GM12878 (cell line): ENCODE results near the gene GNLY. TPM values are rescaled to one million over a fixed set of nuclear protein-coding genes. Genes with fewer than 3 reads are reported as not detected.

Experiments used
- ATAC-seq: fragments of 200-7000 bp; cut with Tn5 transposase; 3 replicates; pipeline ENCODE4 v1.9.1; 2020; ENCODE audit warnings: mild to moderate bottlenecking, moderate library complexity
- BruUV-seq: library from RNA; stranded (reverse); fragments of 400-500 nt; replicated peaks from 2 replicates; lab custom pipeline; 2021; lab: Mats Ljungman, UMichigan
- CTCF ChIA-PET: fragments of 300-600 bp; sonication (Branson Sonifier 250); formaldehyde crosslinking; extraction: SDS; loops from one replicate; lab custom pipeline; 2021; ENCODE audit warnings: inconsistent platforms; lab: Yijun Ruan, JAX
- POLR2A ChIA-PET: fragments of 350-600 bp; formaldehyde crosslinking; extraction: SDS; loops from one replicate; lab custom pipeline; 2021; ENCODE audit warnings: inconsistent platforms; lab: Charles Lee
- RAD21 ChIA-PET: fragments of 300-600 bp; sonication (Branson Sonifier 250); formaldehyde crosslinking; loops from one replicate; lab custom pipeline; 2023; ENCODE audit warnings: antibody characterized with exemption; ENCODE audit not compliant: unreplicated experiment; lab: Charles Lee
- SMC1A ChIA-PET: fragments of 300-600 bp; sonication (Branson Sonifier 250); formaldehyde crosslinking; loops from one replicate; lab custom pipeline; 2023; ENCODE audit not compliant: unreplicated experiment, uncharacterized antibody; lab: Charles Lee
- DNase-seq: peaks from one replicate; pipeline ENCODE4 v3.0.0-alpha.2; 2011; ENCODE audit warnings: low read depth, low spot score
- FAIRE-seq: peaks from 3 replicates; lab custom pipeline; 2011; peaks lifted over from hg19 to GRCh38; lab: Jason Lieb, UNC
- H2AFZ ChIP-seq: 2 replicates; pipeline ENCODE4 v1.6.0; 2011; ENCODE audit warnings: low read depth, low read length, control low read depth; ENCODE audit not compliant: control insufficient read depth
- H3K27ac ChIP-seq: 2 replicates; pipeline ENCODE4 v1.5.1; 2011; ENCODE audit warnings: control low read depth; ENCODE audit not compliant: control insufficient read depth, insufficient read depth
- H3K27me3 ChIP-seq, 2 experiments: replicated peaks in 1 of 2; 2 replicates each; pipeline versions ENCODE4 v1.6.0 to v1.6.1; 2011; ENCODE audit warnings: low read length in 1 of 2; ENCODE audit not compliant: control insufficient read depth in 2 of 2, insufficient read depth in 2 of 2
- H3K36me3 ChIP-seq, 2 experiments: 2 replicates each; pipeline ENCODE4 v1.5.1; 2011; ENCODE audit warnings: low read length in 1 of 2; ENCODE audit not compliant: control insufficient read depth in 2 of 2, insufficient read depth in 2 of 2
- H3K4me1 ChIP-seq: 2 replicates; pipeline ENCODE4 v1.6.1; 2011; ENCODE audit warnings: mild to moderate bottlenecking, low read length, moderate library complexity, mixed read lengths; ENCODE audit not compliant: control insufficient read depth, insufficient read depth
- H3K4me2 ChIP-seq: 2 replicates; pipeline ENCODE4 v1.6.0; 2011; ENCODE audit warnings: control low read depth; ENCODE audit not compliant: control insufficient read depth, insufficient read depth
- H3K4me3 ChIP-seq: fragments of 200-600 bp; sonication (generic); 2 replicates; pipeline ENCODE4 v1.5.1; 2016
- H3K79me2 ChIP-seq: 2 replicates; pipeline ENCODE4 v1.6.0; 2011; ENCODE audit warnings: low read length; ENCODE audit not compliant: control insufficient read depth, insufficient read depth
- H3K9ac ChIP-seq: 2 replicates; pipeline ENCODE4 v1.8.0; 2011; ENCODE audit warnings: low read length, control low read depth, mixed read lengths; ENCODE audit not compliant: control insufficient read depth, insufficient read depth
- H3K9me3 ChIP-seq: replicated peaks from 3 replicates; pipeline ENCODE4 v1.5.1; 2011; ENCODE audit warnings: mild to moderate bottlenecking, low read length; ENCODE audit not compliant: control insufficient read depth, insufficient read depth
- H4K20me1 ChIP-seq: 2 replicates; pipeline ENCODE4 v1.6.0; 2011; ENCODE audit not compliant: control insufficient read depth, insufficient read depth
- ATF2 ChIP-seq: IDR thresholded peaks from 2 replicates; pipeline ENCODE4 v1.6.1; 2012; ENCODE audit warnings: low read length, inconsistent platforms
- CBX3 ChIP-seq: fragments of 200-600 bp; sonication (generic); IDR thresholded peaks from 2 replicates; pipeline ENCODE4 v1.6.1; 2016; ENCODE audit warnings: low read depth, borderline replicate concordance
- CBX5 ChIP-seq: sonication (generic); IDR thresholded peaks from 2 replicates; pipeline ENCODE4 v1.6.1; 2016; ENCODE audit warnings: low read depth, moderate library complexity, mild to moderate bottlenecking, inconsistent platforms
- DPF2 ChIP-seq: fragments of 450-650 bp; IDR thresholded peaks from 2 replicates; pipeline ENCODE4 v1.6.1; 2017; ENCODE audit warnings: mild to moderate bottlenecking
- KAT2A ChIP-seq: conservative IDR thresholded peaks from 2 replicates; pipeline ENCODE4 v1.6.1; 2011; ENCODE audit warnings: low read depth, low read length; ENCODE audit not compliant: control insufficient read depth
- KLF5 ChIP-seq: fragments of 450-650 bp; IDR thresholded peaks from 2 replicates; pipeline ENCODE4 v1.6.1; 2014; ENCODE audit warnings: mild to moderate bottlenecking; ENCODE audit not compliant: partially characterized antibody
- LARP7 ChIP-seq: fragments of 450-650 bp; IDR thresholded peaks from 2 replicates; pipeline ENCODE4 v1.6.1; 2017; ENCODE audit warnings: mild to moderate bottlenecking
- NFYA ChIP-seq: IDR thresholded peaks from 2 replicates; pipeline ENCODE4 v1.6.1; 2011; ENCODE audit warnings: low read depth, mild to moderate bottlenecking, low read length, improper control_type of control experiment, borderline replicate concordance
- PRDM15 ChIP-seq: fragments of 450-650 bp; formaldehyde crosslinking; IDR thresholded peaks from 2 replicates; pipeline ENCODE4 v1.4.0; 2020; ENCODE audit warnings: mild to moderate bottlenecking, moderate library complexity
- RFX5 ChIP-seq: IDR thresholded peaks from 2 replicates; pipeline ENCODE4 v1.6.1; 2011; ENCODE audit warnings: low read depth, low read length, improper control_type of control experiment
- TAF1 ChIP-seq: IDR thresholded peaks from 2 replicates; pipeline ENCODE4 v1.6.1; 2011; ENCODE audit warnings: mild to moderate bottlenecking, low read depth, low read length, borderline replicate concordance
- ZNF217 ChIP-seq: fragments of 450-650 bp; IDR thresholded peaks from 2 replicates; pipeline ENCODE4 v1.6.1; 2017; ENCODE audit warnings: antibody characterized with exemption, mild to moderate bottlenecking
- ZNF592 ChIP-seq: fragments of 450-650 bp; IDR thresholded peaks from 2 replicates; pipeline ENCODE4 v1.6.1; 2017; ENCODE audit warnings: mild to moderate bottlenecking, moderate library complexity
- WGBS: methylation state at CpG from one replicate; pipeline ENCODE4 v1.1.6; 2016; ENCODE audit warnings: low lambda C conversion rate; ENCODE audit not compliant: insufficient replicate concordance, insufficient coverage; ENCODE audit errors: missing lambda C conversion rate; 5-methylcytosine and 5-hydroxymethylcytosine counted together
- in situ Hi-C: fragments of 300-500 bp; cut with MboI; formaldehyde crosslinking; loops from 9 replicates; pipeline ENCODE4 v1.14.3; 2018; ENCODE audit warnings: mixed read lengths
- intact Hi-C: fragments of 100-400 bp; cut with micrococcal nuclease; formaldehyde crosslinking; loops from one replicate; pipeline ENCODE4 v1.14.2; 2022; ENCODE audit not compliant: unreplicated experiment
- polyA plus RNA-seq, 11 experiments: library from polyadenylated mRNA; depleted of rRNA in 4 of 11; unstranded in 6 of 11; stranded (reverse) in 5 of 11; fragments of >200 nt; fragmentation: Nextera tagmentation in 4 of 11; fragmentation: Illumina TruSeq in 1 of 11; extraction: Ambion mirVana in 4 of 11; extraction: Trizol in 1 of 11; gene quantifications; 1 replicate in 1 of 11; 2 replicates in 10 of 11; pipeline versions ENCODE4 v1.2.1 to v1.2.3, GENCODE V29; 2011 to 2016; ENCODE audit warnings: inconsistent platforms in 2 of 11, missing spikeins in 2 of 11, low read depth in 1 of 11
- total RNA-seq, 4 experiments: library from RNA; depleted of rRNA in 3 of 4; stranded (reverse); fragments of >200 nt in 3 of 4; fragmentation: Illumina TruSeq in 1 of 4; extraction: Trizol in 1 of 4; gene quantifications; 2 replicates each; pipeline versions ENCODE4 v1.2.1 to v1.2.3, GENCODE V29; 2013 to 2021
- TF ChIP-seq, protein P1 (sequence below): fragments of 450-650 bp; IDR thresholded peaks from 2 replicates; pipeline ENCODE4 v1.6.1; 2014; ENCODE audit warnings: mild to moderate bottlenecking

GNLY gene
- total and polyA plus RNA-seq, 10 of the 15 experiments (the other 5 are each of a cell fraction or from before 2014, with no cell fraction given), result 0.18 to 0.42 TPM; not detected in 8

DNA sequence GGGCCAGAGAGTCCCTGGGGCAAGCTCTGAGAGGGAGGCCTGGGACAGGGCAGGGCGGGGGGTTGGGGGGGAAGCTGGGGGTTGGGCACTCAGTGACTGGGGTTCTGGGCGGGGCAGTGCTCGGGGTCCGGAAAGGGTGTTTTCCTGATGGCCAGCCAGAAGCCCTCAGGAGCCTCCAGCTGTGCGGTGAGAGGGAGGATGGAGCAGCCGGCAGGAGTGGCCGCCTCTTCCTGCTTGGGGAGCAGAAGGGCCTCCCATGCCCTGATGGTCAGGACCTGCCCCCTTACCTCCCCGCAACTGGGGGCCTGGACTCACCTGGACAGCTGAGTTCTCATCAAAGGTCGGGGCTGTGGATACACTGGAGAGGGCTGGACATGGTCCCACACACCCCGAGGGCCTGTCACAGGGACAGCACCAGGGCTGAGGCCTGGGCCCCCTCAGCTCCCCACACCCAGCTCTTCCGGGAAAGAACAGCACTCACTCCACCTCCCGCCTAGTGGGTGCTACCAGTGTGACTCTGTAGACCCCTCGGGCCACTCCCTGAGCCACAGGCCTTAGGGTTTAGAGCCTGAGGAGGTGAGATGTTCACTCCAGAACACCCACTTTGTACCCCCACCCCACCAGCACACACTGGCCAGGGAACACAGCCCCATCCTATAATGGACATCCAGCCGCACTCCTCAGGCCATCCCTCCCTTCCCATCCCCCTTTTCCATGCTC, 32.9 kb upstream of the GNLY start:
- ChIA-PET SMC1A (interaction anchor here (0.6 kb wide), 1 partner anchor 92 kb away, joined by 3 read pairs; no protein-coding TSS in a partner anchor), POLR2A (interaction anchor here (0.5 kb wide), 1 partner anchor 154 kb away, joined by 3 read pairs; no protein-coding TSS in a partner anchor), RAD21 (no interaction called here), CTCF (no interaction called here)
- Histone ChIP-seq H3K4me1 (no peaks in the 10 kb centered on the region), H3K9me3 (no peaks in the 10 kb centered on the region), H3K27me3 (no peaks in the 10 kb centered on the region), H4K20me1 (no peaks in the 10 kb centered on the region), H3K4me3 (no peak overlapping the region), H3K27ac (no peak overlapping the region), H3K36me3 (peaks cover 0 to 2% of the 10 kb centered on the region in 2 experiments; a peak in 1 of 4 replicates), H3K4me2 (no peak overlapping the region), H3K9ac (no peak overlapping the region), H2AFZ (no peak overlapping the region), H3K79me2 (no peaks in the 10 kb centered on the region)
- intact Hi-C loops, result no loop called here
- no peak for DNase-seq
- no peak for ATAC-seq
- 71% methylated on average over 13 of the region's 14 CpGs for WGBS
- FAIRE-seq, result no peak
- in situ Hi-C loops, result no loop called here
- no TSS peak for BruUV-seq
- no peak for TF ChIP-seq KLF5
- no peak for TF ChIP-seq DPF2
- TF ChIP-seq CBX3, result no peak
- TF ChIP-seq ZNF592, result no peak
- TF ChIP-seq ATF2, result no peak
- no peak for TF ChIP-seq LARP7
- no peak for TF ChIP-seq RFX5
- TF ChIP-seq PRDM15 (CRISPR knock-in tag), result no peak
- no peak for TF ChIP-seq KAT2A
- no peak for TF ChIP-seq CBX5
- TF ChIP-seq ZNF217, result no peak
- TF ChIP-seq TAF1, result no peak
- no peak for TF ChIP-seq NFYA
- TF ChIP-seq, protein P1, sequence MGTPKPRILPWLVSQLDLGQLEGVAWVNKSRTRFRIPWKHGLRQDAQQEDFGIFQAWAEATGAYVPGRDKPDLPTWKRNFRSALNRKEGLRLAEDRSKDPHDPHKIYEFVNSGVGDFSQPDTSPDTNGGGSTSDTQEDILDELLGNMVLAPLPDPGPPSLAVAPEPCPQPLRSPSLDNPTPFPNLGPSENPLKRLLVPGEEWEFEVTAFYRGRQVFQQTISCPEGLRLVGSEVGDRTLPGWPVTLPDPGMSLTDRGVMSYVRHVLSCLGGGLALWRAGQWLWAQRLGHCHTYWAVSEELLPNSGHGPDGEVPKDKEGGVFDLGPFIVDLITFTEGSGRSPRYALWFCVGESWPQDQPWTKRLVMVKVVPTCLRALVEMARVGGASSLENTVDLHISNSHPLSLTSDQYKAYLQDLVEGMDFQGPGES, result no peak
